PC-3 (cell line): Measurements from ENCODE around the gene PITRM1. TPM values are rescaled to one million over a fixed set of nuclear protein-coding genes. Genes with fewer than 3 reads are reported as not detected.

ENCODE experiments used
- ATAC-seq: fragments of 200-7000 bp; cut with Tn5 transposase; 2 replicates; pipeline ENCODE4 v1.9.1; 2020; ENCODE audit warnings: mild to moderate bottlenecking, moderate library complexity
- BruUV-seq: library from RNA; stranded (reverse); fragments of 400-500 nt; replicated peaks from 2 replicates; lab custom pipeline; 2021; lab: Mats Ljungman, UMichigan
- CTCF ChIA-PET: fragments of 300-600 bp; sonication (Branson Sonifier 250); formaldehyde crosslinking; loops from one replicate; lab custom pipeline; 2022; ENCODE audit warnings: antibody characterized with exemption; lab: Charles Lee
- POLR2A ChIA-PET: fragments of 300-600 bp; sonication (Branson Sonifier 250); formaldehyde crosslinking; loops from one replicate; lab custom pipeline; 2022; ENCODE audit warnings: antibody characterized with exemption; ENCODE audit not compliant: unreplicated experiment; lab: Charles Lee
- DNase-seq: peaks from one replicate; pipeline ENCODE4 v3.0.0-alpha.2; 2015
- H2AFZ ChIP-seq: fragments of 300-600 bp; sonication (generic); 2 replicates; pipeline ENCODE4 v1.6.0; 2016; ENCODE audit warnings: antibody characterized with exemption, low read length
- H3F3A ChIP-seq: fragments of 300-600 bp; sonication (generic); one replicate; pipeline ENCODE4 v1.6.0; 2017; ENCODE audit warnings: antibody characterized with exemption, low read length, control low read depth, mild to moderate bottlenecking; ENCODE audit not compliant: unreplicated experiment
- H3K27ac ChIP-seq: fragments of 300-600 bp; sonication (generic); 2 replicates; pipeline ENCODE4 v1.5.1; 2016; ENCODE audit warnings: mild to moderate bottlenecking, low read length
- H3K27me3 ChIP-seq: fragments of 300-600 bp; sonication (generic); 2 replicates; pipeline ENCODE4 v1.6.1; 2016; ENCODE audit warnings: low read length, mixed read lengths
- H3K36me3 ChIP-seq: fragments of 300-600 bp; sonication (generic); 2 replicates; pipeline ENCODE4 v1.6.1; 2016; ENCODE audit warnings: low read depth, mixed run types, low read length, mixed read lengths
- H3K4me1 ChIP-seq: fragments of 300-600 bp; sonication (generic); 2 replicates; pipeline ENCODE4 v1.5.1; 2016; ENCODE audit warnings: low read length; ENCODE audit not compliant: insufficient read depth
- H3K4me2 ChIP-seq: fragments of 300-600 bp; sonication (generic); 2 replicates; pipeline ENCODE4 v1.6.0; 2016; ENCODE audit warnings: low read length
- H3K4me3 ChIP-seq: fragments of 300-600 bp; sonication (generic); 2 replicates; pipeline ENCODE4 v1.5.1; 2016; ENCODE audit warnings: mild to moderate bottlenecking, low read length, mixed read lengths
- H3K79me2 ChIP-seq: fragments of 300-600 bp; sonication (generic); 2 replicates; pipeline ENCODE4 v1.6.1; 2017; ENCODE audit warnings: low read length, mixed read lengths
- H3K9ac ChIP-seq: fragments of 300-600 bp; sonication (generic); 2 replicates; pipeline ENCODE4 v1.6.0; 2016; ENCODE audit warnings: mild to moderate bottlenecking, low read length
- H3K9me2 ChIP-seq: fragments of 300-600 bp; sonication (generic); replicated peaks from 2 replicates; pipeline ENCODE4 v1.6.1; 2016; ENCODE audit warnings: mixed run types, low read length, mixed read lengths
- H3K9me3 ChIP-seq: fragments of 300-600 bp; sonication (generic); 2 replicates; pipeline ENCODE4 v1.6.1; 2016; ENCODE audit warnings: low read length, mixed read lengths
- H4K20me1 ChIP-seq: fragments of 300-600 bp; sonication (generic); 2 replicates; pipeline ENCODE4 v1.6.1; 2016; ENCODE audit warnings: low read length, mixed read lengths
- EZH2 ChIP-seq: fragments of 300-600 bp; sonication (generic); IDR thresholded peaks from one replicate; pipeline ENCODE4 v1.6.1; 2017; ENCODE audit warnings: antibody characterized with exemption, mild to moderate bottlenecking, low read length; ENCODE audit not compliant: unreplicated experiment
- EZH2phosphoT487 ChIP-seq: fragments of 300-600 bp; sonication (generic); IDR thresholded peaks from 2 replicates; pipeline ENCODE4 v1.6.1; 2018; ENCODE audit warnings: mild to moderate bottlenecking, antibody characterized with exemption, low read length, borderline replicate concordance
- intact Hi-C: fragments of 100-400 bp; cut with micrococcal nuclease; formaldehyde crosslinking; loops from 2 replicates; pipeline ENCODE4 v1.9.0; 2023
- total RNA-seq: library from RNA; depleted of rRNA; stranded (reverse); fragments of >200 nt; gene quantifications from 2 replicates; pipeline ENCODE4 v1.2.3, GENCODE V29; 2014
- TF ChIP-seq, protein P1 (sequence below): fragments of 300-600 bp; sonication (generic); conservative IDR thresholded peaks from 2 replicates; pipeline ENCODE4 v1.5.1; 2017; ENCODE audit warnings: antibody characterized with exemption, low read depth, mild to moderate bottlenecking, low read length

PITRM1 gene
- total RNA-seq, 1 experiment from 2014 or later, result 73.2 TPM

DNA sequence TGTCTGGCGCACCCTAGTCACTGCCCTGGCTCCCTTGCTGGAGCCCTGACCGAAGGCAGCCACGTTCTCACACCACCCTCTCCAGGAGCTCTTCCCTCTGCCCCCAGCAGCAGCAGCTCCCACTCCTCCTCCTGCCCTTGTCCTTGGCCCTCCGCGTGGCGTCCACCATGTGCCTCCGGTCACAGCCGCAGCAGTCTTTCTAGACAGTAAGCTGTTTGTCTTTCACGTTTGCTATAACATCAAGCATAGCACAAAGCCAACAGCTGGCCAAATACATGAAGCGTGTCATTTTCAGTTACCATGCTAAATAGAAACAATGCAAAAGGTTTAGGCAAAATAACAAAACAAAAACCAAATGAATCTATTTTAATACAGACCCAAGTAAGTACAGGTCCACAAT, 3.3 kb downstream of the PITRM1 start:
- Histone ChIP-seq H3K9me3 (no peaks in the 10 kb centered on the region), H3K27me3 (no peaks in the 10 kb centered on the region), H3K36me3 (peaks cover 10% of the 10 kb centered on the region), H3K79me2 (peaks cover 35% of the 10 kb centered on the region), H3K4me2 (no peak overlapping the region), H3K4me3 (no peak overlapping the region), H3K9me2 (no peaks in the 10 kb centered on the region), H3F3A (no peaks in the 10 kb centered on the region), H3K9ac (no peak overlapping the region), H4K20me1 (no peaks in the 10 kb centered on the region), H3K4me1 (no peaks in the 10 kb centered on the region), H3K27ac (no peak overlapping the region), H2AFZ (no peak overlapping the region)
- DNase-seq, result no peak
- ChIA-PET CTCF (no interaction called here), POLR2A (no interaction called here)
- no peak for ATAC-seq
- intact Hi-C loops, result no loop called here
- no peak for TF ChIP-seq EZH2phosphoT487
- TF ChIP-seq, protein P1, sequence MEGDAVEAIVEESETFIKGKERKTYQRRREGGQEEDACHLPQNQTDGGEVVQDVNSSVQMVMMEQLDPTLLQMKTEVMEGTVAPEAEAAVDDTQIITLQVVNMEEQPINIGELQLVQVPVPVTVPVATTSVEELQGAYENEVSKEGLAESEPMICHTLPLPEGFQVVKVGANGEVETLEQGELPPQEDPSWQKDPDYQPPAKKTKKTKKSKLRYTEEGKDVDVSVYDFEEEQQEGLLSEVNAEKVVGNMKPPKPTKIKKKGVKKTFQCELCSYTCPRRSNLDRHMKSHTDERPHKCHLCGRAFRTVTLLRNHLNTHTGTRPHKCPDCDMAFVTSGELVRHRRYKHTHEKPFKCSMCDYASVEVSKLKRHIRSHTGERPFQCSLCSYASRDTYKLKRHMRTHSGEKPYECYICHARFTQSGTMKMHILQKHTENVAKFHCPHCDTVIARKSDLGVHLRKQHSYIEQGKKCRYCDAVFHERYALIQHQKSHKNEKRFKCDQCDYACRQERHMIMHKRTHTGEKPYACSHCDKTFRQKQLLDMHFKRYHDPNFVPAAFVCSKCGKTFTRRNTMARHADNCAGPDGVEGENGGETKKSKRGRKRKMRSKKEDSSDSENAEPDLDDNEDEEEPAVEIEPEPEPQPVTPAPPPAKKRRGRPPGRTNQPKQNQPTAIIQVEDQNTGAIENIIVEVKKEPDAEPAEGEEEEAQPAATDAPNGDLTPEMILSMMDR, result no peak
- TF ChIP-seq EZH2, result no peak
- no TSS peak for BruUV-seq

DNA sequence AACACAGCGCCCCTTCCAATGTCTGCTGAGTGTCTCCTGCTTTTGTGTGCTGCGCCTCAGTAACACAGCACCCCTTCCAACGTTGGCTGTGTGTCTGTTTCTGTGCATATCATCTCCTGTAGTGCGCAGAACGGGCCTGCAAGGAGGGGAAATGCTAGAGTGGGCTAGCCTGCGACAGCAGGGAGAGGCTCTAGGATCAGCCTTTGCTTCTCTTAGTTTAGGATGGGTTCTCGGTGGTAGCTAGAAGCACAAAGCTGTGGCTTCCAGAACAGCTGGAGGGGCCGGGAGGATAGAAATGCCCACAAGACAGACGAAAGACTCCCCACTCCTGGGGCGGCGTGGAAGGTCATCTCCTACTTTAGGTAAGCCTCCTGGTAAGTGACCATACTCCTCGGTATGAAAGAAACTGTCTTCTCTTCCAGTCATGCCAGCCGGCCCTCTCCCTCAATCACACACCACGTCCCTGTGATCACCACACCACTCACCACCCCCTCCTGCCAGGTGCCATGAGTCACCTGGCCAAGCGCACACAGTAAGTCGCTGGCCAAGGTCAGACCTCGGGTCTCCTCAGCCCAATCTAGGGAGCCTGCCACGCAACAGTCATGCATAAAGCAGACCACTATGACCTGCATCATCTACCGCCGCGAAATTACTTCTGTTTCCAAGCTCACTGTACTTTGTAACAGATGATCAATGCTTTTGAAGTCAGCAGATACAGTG, 4.8 kb downstream of the PITRM1 start:
- peaks cover 21% of the 10 kb centered on the region for H3K36me3 ChIP-seq
- H3K4me2 ChIP-seq, result no peak overlapping the region
- ChIA-PET POLR2A (no interaction called here), CTCF (no interaction called here)
- H3K9me2 ChIP-seq, result no peaks in the 10 kb centered on the region
- H3K79me2 ChIP-seq, result peaks cover 35% of the 10 kb centered on the region
- H3F3A ChIP-seq, result no peaks in the 10 kb centered on the region
- BruUV-seq, result no TSS peak
- no peak overlapping the region for H3K27ac ChIP-seq
- H3K4me1 ChIP-seq, result no peaks in the 10 kb centered on the region
- H3K27me3 ChIP-seq, result no peaks in the 10 kb centered on the region
- TF ChIP-seq EZH2phosphoT487 (no peak), EZH2 (no peak)
- TF ChIP-seq, protein P1, result no peak
- H4K20me1 ChIP-seq, result no peaks in the 10 kb centered on the region
- peak; percentile 1 for DNase-seq
- H3K9ac ChIP-seq, result no peak overlapping the region
- no peak overlapping the region for H2AFZ ChIP-seq
- intact Hi-C loops, result no loop called here
- ATAC-seq, result no peak
- no peak overlapping the region for H3K4me3 ChIP-seq
- H3K9me3 ChIP-seq, result no peaks in the 10 kb centered on the region

DNA sequence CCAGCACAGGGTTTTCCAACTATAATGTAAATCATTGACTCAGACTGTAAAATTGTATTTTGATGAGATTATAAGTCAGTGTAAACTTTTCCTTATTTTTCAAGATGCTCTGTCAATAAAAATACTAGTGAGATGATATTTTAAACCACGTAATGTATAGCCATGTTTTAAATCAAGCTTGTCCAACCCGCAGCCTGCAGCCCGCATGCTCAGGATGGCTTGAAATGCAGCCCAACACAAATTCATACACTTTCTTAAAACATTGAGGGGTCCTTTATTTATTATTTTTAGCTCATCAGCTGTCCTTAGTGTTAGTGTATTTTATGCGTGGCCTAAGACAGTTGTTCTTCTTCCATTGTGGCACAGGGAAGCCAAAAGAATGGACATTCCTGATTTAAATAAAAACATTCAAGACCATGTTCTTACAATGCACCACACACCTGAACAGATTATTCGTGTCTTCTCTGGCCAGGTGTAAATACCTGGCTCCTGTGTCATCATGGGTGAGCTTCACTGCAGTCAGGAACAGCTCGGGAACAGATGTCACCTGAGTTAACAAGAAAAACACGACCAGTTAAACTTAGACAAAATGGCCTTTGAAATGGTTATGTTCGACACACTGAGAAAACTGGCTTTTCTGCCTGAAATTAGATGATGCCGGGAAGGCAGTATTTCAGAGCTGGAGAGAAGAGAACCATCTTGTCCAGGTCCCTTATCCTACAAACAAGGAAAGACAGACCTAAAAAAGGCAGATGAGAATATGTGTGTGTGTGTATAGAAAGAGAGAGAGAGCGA, 5.9 kb downstream of the PITRM1 start:
- ATAC-seq (no peak), DNase-seq (no peak)
- no peak overlapping the region for H2AFZ ChIP-seq
- POLR2A ChIA-PET, result no interaction called here
- H3K27me3 ChIP-seq, result no peaks in the 10 kb centered on the region
- no peak overlapping the region for H3K9ac ChIP-seq
- peaks cover 25% of the 10 kb centered on the region for H3K36me3 ChIP-seq
- H3K4me1 ChIP-seq, result no peaks in the 10 kb centered on the region
- H3K79me2 ChIP-seq, result peaks cover 27% of the 10 kb centered on the region
- H4K20me1 ChIP-seq, result no peaks in the 10 kb centered on the region
- CTCF ChIA-PET, result no interaction called here
- H3K4me3 ChIP-seq, result no peak overlapping the region
- TF ChIP-seq EZH2 (no peak), EZH2phosphoT487 (no peak)
- TF ChIP-seq, protein P1, result no peak
- H3K9me2 ChIP-seq, result no peaks in the 10 kb centered on the region
- BruUV-seq, result no TSS peak
- no peak overlapping the region for H3K27ac ChIP-seq
- intact Hi-C loops, result no loop called here
- no peaks in the 10 kb centered on the region for H3F3A ChIP-seq
- H3K9me3 ChIP-seq, result no peaks in the 10 kb centered on the region
- no peak overlapping the region for H3K4me2 ChIP-seq
